HCT116 (cell line): ENCODE measurements around the gene CBX3.

Source experiments
- YY1 ChIP-seq: IDR thresholded peaks from 2 replicates; pipeline ENCODE4 v1.6.1; 2011; ENCODE audit warnings: low read length, low read depth, moderate library complexity, mild to moderate bottlenecking; ENCODE audit not compliant: insufficient replicate concordance; ENCODE audit errors: extremely low read depth
- TF ChIP-seq, protein P1 (sequence below), 3 experiments: fragments of 200-600 bp in 1 of 3; sonication (generic) in 1 of 3; IDR thresholded peaks in 2 of 3; conservative IDR thresholded peaks in 1 of 3; 2 replicates each; pipeline ENCODE4 v1.5.1; 2012 to 2017; ENCODE audit warnings: low read depth in 2 of 3, low read length in 2 of 3, antibody characterized with exemption in 1 of 3, borderline replicate concordance in 1 of 3, control low read depth in 1 of 3, mild to moderate bottlenecking in 1 of 3, mixed read lengths in 1 of 3, mixed run types in 1 of 3, moderate library complexity in 1 of 3; ENCODE audit not compliant: insufficient read depth in 1 of 3

GRCh38 chr7:26208040-26208439 is 6.5 kb downstream of the CBX3 start:
- TF ChIP-seq, protein P1, sequence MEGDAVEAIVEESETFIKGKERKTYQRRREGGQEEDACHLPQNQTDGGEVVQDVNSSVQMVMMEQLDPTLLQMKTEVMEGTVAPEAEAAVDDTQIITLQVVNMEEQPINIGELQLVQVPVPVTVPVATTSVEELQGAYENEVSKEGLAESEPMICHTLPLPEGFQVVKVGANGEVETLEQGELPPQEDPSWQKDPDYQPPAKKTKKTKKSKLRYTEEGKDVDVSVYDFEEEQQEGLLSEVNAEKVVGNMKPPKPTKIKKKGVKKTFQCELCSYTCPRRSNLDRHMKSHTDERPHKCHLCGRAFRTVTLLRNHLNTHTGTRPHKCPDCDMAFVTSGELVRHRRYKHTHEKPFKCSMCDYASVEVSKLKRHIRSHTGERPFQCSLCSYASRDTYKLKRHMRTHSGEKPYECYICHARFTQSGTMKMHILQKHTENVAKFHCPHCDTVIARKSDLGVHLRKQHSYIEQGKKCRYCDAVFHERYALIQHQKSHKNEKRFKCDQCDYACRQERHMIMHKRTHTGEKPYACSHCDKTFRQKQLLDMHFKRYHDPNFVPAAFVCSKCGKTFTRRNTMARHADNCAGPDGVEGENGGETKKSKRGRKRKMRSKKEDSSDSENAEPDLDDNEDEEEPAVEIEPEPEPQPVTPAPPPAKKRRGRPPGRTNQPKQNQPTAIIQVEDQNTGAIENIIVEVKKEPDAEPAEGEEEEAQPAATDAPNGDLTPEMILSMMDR (IDR thresholded peaks at IDR 0.05 in 2 of 3, conservative IDR thresholded peaks at IDR 0.05 in 1 of 3; ENCODE audit: borderline replicate concordance in 1 of 3, insufficient read depth in 1 of 3, low read depth in 2 of 3, low read length in 2 of 3) = no peak
- TF ChIP-seq YY1 = no peak
